H1 (cell line): ENCODE data around the gene THEMIS. TPM values are rescaled to one million over a fixed set of nuclear protein-coding genes. Genes with fewer than 3 reads are reported as not detected.

ENCODE experiments used
- CTCF ChIA-PET: fragments of 300-600 bp; sonication (Branson Sonifier 250); formaldehyde crosslinking; loops from one replicate; lab custom pipeline; 2021; ENCODE audit not compliant: partially characterized antibody; lab: Charles Lee
- POLR2A ChIA-PET: fragments of 300-600 bp; sonication (Branson Sonifier 250); formaldehyde crosslinking; loops from one replicate; lab custom pipeline; 2021; ENCODE audit warnings: inconsistent platforms; ENCODE audit not compliant: partially characterized antibody; lab: Charles Lee
- DNase-seq, 2 experiments: peaks; one replicate each; pipeline versions ENCODE4 v3.0.0 to v3.0.0-alpha.2; 2010 to 2022; ENCODE audit warnings: low spot score in 2 of 2, low read depth in 1 of 2, mixed read lengths in 1 of 2
- FAIRE-seq: peaks from 2 replicates; lab custom pipeline; 2011; peaks lifted over from hg19 to GRCh38; lab: Jason Lieb, UNC
- H2AFZ ChIP-seq: 2 replicates; pipeline ENCODE4 v1.8.1; 2012; ENCODE audit warnings: low read length, inconsistent platforms
- H2AK5ac ChIP-seq: 2 replicates; pipeline ENCODE4 v1.6.1; 2013; ENCODE audit warnings: low read depth, low read length
- H2BK120ac ChIP-seq: replicated peaks from 2 replicates; pipeline ENCODE3; 2013; ENCODE audit warnings: low read depth, low read length, inconsistent platforms
- H2BK12ac ChIP-seq: 2 replicates; pipeline ENCODE4 v1.6.1; 2013; ENCODE audit warnings: low read depth, low read length
- H2BK15ac ChIP-seq: 2 replicates; pipeline ENCODE4 v1.6.1; 2013; ENCODE audit warnings: low read length
- H2BK20ac ChIP-seq: 2 replicates; pipeline ENCODE4 v1.6.1; 2013; ENCODE audit warnings: low read length
- H2BK5ac ChIP-seq: 2 replicates; pipeline ENCODE4 v1.6.1; 2013; ENCODE audit warnings: low read depth, low read length
- H3K14ac ChIP-seq: 2 replicates; pipeline ENCODE4 v1.6.1; 2013; ENCODE audit warnings: inconsistent platforms; ENCODE audit not compliant: insufficient read length
- H3K18ac ChIP-seq: 2 replicates; pipeline ENCODE4 v1.6.1; 2013; ENCODE audit warnings: low read length; ENCODE audit errors: extremely low read depth
- H3K23ac ChIP-seq: 2 replicates; pipeline ENCODE4 v1.6.1; 2013; ENCODE audit warnings: inconsistent platforms; ENCODE audit not compliant: insufficient read length
- H3K23me2 ChIP-seq: 2 replicates; pipeline ENCODE4 v1.6.1; 2013; ENCODE audit warnings: low read depth, low read length
- H3K27ac ChIP-seq: 2 replicates; pipeline ENCODE4 v1.6.1; 2011; ENCODE audit warnings: low read depth, low read length, inconsistent platforms
- H3K27me3 ChIP-seq, 4 experiments: replicated peaks in 1 of 4; 1 replicate in 1 of 4; 2 replicates in 3 of 4; pipeline versions ENCODE4 v1.6.1 to v1.8.1; 2011 to 2013; ENCODE audit warnings: low read length in 3 of 4, mild to moderate bottlenecking in 3 of 4, inconsistent platforms in 2 of 4, mixed read lengths in 2 of 4, moderate library complexity in 1 of 4; ENCODE audit not compliant: control insufficient read depth in 3 of 4, insufficient read depth in 3 of 4; ENCODE audit errors: extremely low read depth in 1 of 4
- H3K36me3 ChIP-seq, 4 experiments: 2 replicates each; pipeline versions ENCODE4 v1.6.1 to v1.8.1; 2011 to 2013; ENCODE audit warnings: mild to moderate bottlenecking in 4 of 4, low read length in 3 of 4, moderate library complexity in 2 of 4, control low read depth in 1 of 4, inconsistent platforms in 1 of 4; ENCODE audit not compliant: insufficient read depth in 4 of 4, control insufficient read depth in 2 of 4
- H3K4ac ChIP-seq: replicated peaks from 2 replicates; pipeline ENCODE3; 2013; ENCODE audit warnings: low read length, low read depth, mixed read lengths, inconsistent platforms; ENCODE audit not compliant: insufficient read length
- H3K4me1 ChIP-seq, 4 experiments: replicated peaks in 1 of 4; 1 replicate in 1 of 4; 2 replicates in 3 of 4; pipeline versions ENCODE4 v1.6.1 to v1.8.1; 2011 to 2013; ENCODE audit warnings: low read length in 3 of 4, inconsistent platforms in 2 of 4, mixed read lengths in 1 of 4; ENCODE audit not compliant: insufficient read depth in 4 of 4, control insufficient read depth in 3 of 4
- H3K4me2 ChIP-seq, 2 experiments: 2 replicates each; pipeline versions ENCODE4 v1.6.1 to v1.8.1; 2011 to 2013; ENCODE audit warnings: low read depth in 2 of 2, low read length in 2 of 2, control low read depth in 1 of 2, inconsistent platforms in 1 of 2, mild to moderate bottlenecking in 1 of 2; ENCODE audit not compliant: insufficient read depth in 1 of 2
- H3K4me3 ChIP-seq, 4 experiments: fragments of 200-600, 300-600 bp in 1 of 4; sonication (generic), shearing (Covaris generic), sonication (Bioruptor Twin) in 1 of 4; 2 replicates each; pipeline versions ENCODE4 v1.5.1 to v1.8.1; 2011 to 2016; ENCODE audit warnings: low read length in 4 of 4, low read depth in 3 of 4, control low read depth in 2 of 4, inconsistent platforms in 2 of 4, mild to moderate bottlenecking in 2 of 4, mixed read lengths in 1 of 4, moderate library complexity in 1 of 4; ENCODE audit not compliant: insufficient read depth in 2 of 4; ENCODE audit errors: extremely low read depth in 1 of 4
- H3K56ac ChIP-seq: replicated peaks from 2 replicates; pipeline ENCODE3; 2013; ENCODE audit warnings: low read depth, mild to moderate bottlenecking, mixed read lengths, low read length, inconsistent platforms; ENCODE audit not compliant: insufficient read length
- H3K79me1 ChIP-seq: 2 replicates; pipeline ENCODE4 v1.6.1; 2013; ENCODE audit warnings: low read depth, low read length, control low read depth
- H3K79me2 ChIP-seq, 2 experiments: 2 replicates each; pipeline versions ENCODE4 v1.6.1 to v1.8.1; 2012 to 2013; ENCODE audit warnings: low read length in 2 of 2, mild to moderate bottlenecking in 2 of 2, inconsistent platforms in 1 of 2; ENCODE audit not compliant: insufficient read depth in 2 of 2, control insufficient read depth in 1 of 2
- H3K9ac ChIP-seq, 4 experiments: replicated peaks in 1 of 4; 1 replicate in 1 of 4; 2 replicates in 3 of 4; pipeline versions ENCODE4 v1.6.1 to v1.8.1; 2011 to 2013; ENCODE audit warnings: low read depth in 3 of 4, low read length in 3 of 4, control low read depth in 2 of 4, mild to moderate bottlenecking in 2 of 4, moderate library complexity in 2 of 4, inconsistent platforms in 1 of 4; ENCODE audit errors: extremely low read depth in 1 of 4
- H3K9me3 ChIP-seq, 2 experiments: 2 replicates each; pipeline versions ENCODE4 v1.6.1 to v1.8.1; 2012 to 2013; ENCODE audit warnings: mild to moderate bottlenecking in 2 of 2, moderate library complexity in 2 of 2, control low read depth in 1 of 2, inconsistent platforms in 1 of 2, low read depth in 1 of 2, low read length in 1 of 2, mixed read lengths in 1 of 2; ENCODE audit not compliant: insufficient read depth in 2 of 2
- H4K20me1 ChIP-seq, 2 experiments: replicated peaks in 1 of 2; 2 replicates each; pipeline versions ENCODE3 to v1.8.1; 2011 to 2013; ENCODE audit warnings: inconsistent platforms in 2 of 2, low read length in 2 of 2, mild to moderate bottlenecking in 1 of 2; ENCODE audit not compliant: insufficient read depth in 2 of 2, control insufficient read depth in 1 of 2
- H4K5ac ChIP-seq: 2 replicates; pipeline ENCODE4 v1.6.1; 2013; ENCODE audit warnings: low read length, low read depth, mixed read lengths, inconsistent platforms; ENCODE audit not compliant: insufficient read length
- H4K8ac ChIP-seq: 2 replicates; pipeline ENCODE4 v1.8.0; 2013; ENCODE audit warnings: mild to moderate bottlenecking, moderate library complexity, low read length, inconsistent platforms; ENCODE audit not compliant: insufficient read depth; ENCODE audit errors: extremely low read depth
- H4K91ac ChIP-seq: replicated peaks from 2 replicates; pipeline ENCODE3; 2013; ENCODE audit warnings: low read length, mixed read lengths, inconsistent platforms; ENCODE audit not compliant: insufficient read length
- ZNF274 ChIP-seq: IDR thresholded peaks from 2 replicates; pipeline ENCODE4 v1.7.0; 2012; ENCODE audit warnings: low read length, borderline replicate concordance; ENCODE audit errors: extremely low read depth
- WGBS, 2 experiments: shearing (Covaris generic) in 1 of 2; methylation state at CpG; one replicate each; pipeline versions ENCODE4 v1.1.6 to v1.1.7; 2013 to 2015; ENCODE audit warnings: low lambda C conversion rate in 2 of 2, mixed read lengths in 2 of 2, inconsistent platforms in 1 of 2, low coverage in 1 of 2, missing lambda C conversion rate in 1 of 2; ENCODE audit not compliant: insufficient replicate concordance in 2 of 2, insufficient coverage in 1 of 2, insufficient read length in 1 of 2; ENCODE audit errors: extremely low coverage in 1 of 2, missing lambda C conversion rate in 1 of 2; 5-methylcytosine and 5-hydroxymethylcytosine counted together
- polyA plus RNA-seq, 7 experiments: library from polyadenylated mRNA; depleted of rRNA in 3 of 7; stranded (reverse) in 5 of 7; unstranded in 2 of 7; fragments of >200 nt in 5 of 7; fragments of 200-250 nt in 2 of 7; gene quantifications; 1 replicate in 5 of 7; 2 replicates in 1 of 7; 4 replicates in 1 of 7; pipeline versions ENCODE4 v1.2.1 to v1.2.3, GENCODE V29; 2011 to 2013; ENCODE audit warnings: missing spikeins in 2 of 7, mixed read lengths in 2 of 7
- total RNA-seq: library from RNA; stranded (reverse); fragmentation: NEBNext Ultra II Directional; extraction: Animal tissue kit (Norgen Biotek cat#: 25700); gene quantifications from 2 replicates; pipeline ENCODE4 v1.2.1, GENCODE V29; 2021

The THEMIS gene
- total and polyA plus RNA-seq, 2 of the 8 experiments (the other 6 are each of a cell fraction or from before 2014, with no cell fraction given), result not detected

- Histone ChIP-seq H3K56ac (no peak overlapping the region), H2AFZ (no peak overlapping the region), H3K4me2 (no peak overlapping the region), H3K79me1 (no peaks in the 10 kb centered on the region), H4K5ac (no peak overlapping the region), H3K4ac (no peak overlapping the region), H2BK20ac (no peak overlapping the region), H2BK5ac (no peak overlapping the region), H3K27ac (no peak overlapping the region), H3K79me2 (no peaks in the 10 kb centered on the region), H3K18ac (no peak overlapping the region), H2AK5ac (no peak overlapping the region), H4K91ac (no peak overlapping the region), H2BK120ac (no peak overlapping the region), H3K14ac (no peak overlapping the region), H3K4me1 (no peaks in the 10 kb centered on the region), H4K20me1 (no peaks in the 10 kb centered on the region), H4K8ac (no peak overlapping the region), H3K23ac (no peak overlapping the region), H3K23me2 (no peaks in the 10 kb centered on the region), H3K9me3 (peaks cover 6% of the 10 kb centered on the region in 2 experiments; a peak in 3 of 4 replicates), H3K36me3 (no peaks in the 10 kb centered on the region), H3K4me3 (no peak overlapping the region), H3K9ac (no peak overlapping the region), H2BK15ac (no peak overlapping the region), H3K27me3 (no peaks in the 10 kb centered on the region), H2BK12ac (no peak overlapping the region)
- FAIRE-seq, result no peak
- DNase-seq, result no peak
- TF ChIP-seq ZNF274, result no peak
- ChIA-PET POLR2A (no interaction called here), CTCF (no interaction called here)
- 87% methylated on average over 7 of the region's 7 CpGs; no CpG with 5 or more reads in 1 of the 2 experiments for WGBS, 2 experiments
Observed at GRCh38 chr6:127907960-127908640, 7.2 kb upstream of the THEMIS start.
